ENCODE data around the gene CBLB. TPM values are rescaled to one million over a fixed set of nuclear protein-coding genes. Genes with fewer than 3 reads are reported as not detected.
"Not testable (repeated sequence)": the region's sequence is repeated elsewhere in the genome, so short reads cannot be mapped to it uniquely, and the experiment has no call there.

The CBLB gene
- total RNA-seq, 1 experiment from 2014 or later = 5.0 TPM

DNA sequence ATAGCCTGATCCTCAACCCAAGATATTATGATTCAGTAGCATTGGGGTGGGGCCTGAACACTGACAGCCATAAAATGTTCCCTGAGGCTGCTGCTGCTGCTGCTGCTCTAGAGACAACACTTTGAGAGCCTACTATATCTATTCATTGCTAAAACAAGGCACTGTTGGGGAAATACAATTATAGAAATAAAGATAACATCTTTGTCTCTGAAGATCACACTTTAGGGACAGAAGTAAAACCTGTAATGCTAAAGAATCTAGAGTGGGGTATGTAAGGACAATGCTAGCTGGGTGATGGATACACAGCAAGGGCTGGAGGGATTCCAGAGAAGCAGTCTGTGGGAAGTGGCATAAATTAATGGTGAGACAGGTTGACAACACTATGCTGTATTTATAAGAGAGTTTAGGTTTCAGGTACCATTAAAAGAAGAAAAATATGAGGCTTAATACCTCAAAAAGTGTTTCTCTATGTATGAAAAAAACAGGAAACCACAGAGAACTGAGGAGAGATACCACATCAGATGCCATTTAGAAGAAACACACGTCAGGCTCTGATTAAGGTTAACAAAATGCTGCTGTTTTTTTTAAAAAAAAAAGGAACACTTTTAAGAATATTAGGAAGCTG is 115.9 kb downstream of the CBLB start:
- no peaks in the 10 kb centered on the region for H3K27me3 ChIP-seq (replicated peaks)
- no peak overlapping the region for H3K27ac ChIP-seq
- no peaks in the 10 kb centered on the region for H3K9me3 ChIP-seq (replicated peaks)
- H3K36me3 ChIP-seq = no peaks in the 10 kb centered on the region
- H3K4me1 ChIP-seq (replicated peaks) = no peaks in the 10 kb centered on the region
- no peak for DNase-seq (ENCODE audit: low read depth in 1 of 2, low spot score in 2 of 2)
- no peak overlapping the region for H3K4me3 ChIP-seq

DNA sequence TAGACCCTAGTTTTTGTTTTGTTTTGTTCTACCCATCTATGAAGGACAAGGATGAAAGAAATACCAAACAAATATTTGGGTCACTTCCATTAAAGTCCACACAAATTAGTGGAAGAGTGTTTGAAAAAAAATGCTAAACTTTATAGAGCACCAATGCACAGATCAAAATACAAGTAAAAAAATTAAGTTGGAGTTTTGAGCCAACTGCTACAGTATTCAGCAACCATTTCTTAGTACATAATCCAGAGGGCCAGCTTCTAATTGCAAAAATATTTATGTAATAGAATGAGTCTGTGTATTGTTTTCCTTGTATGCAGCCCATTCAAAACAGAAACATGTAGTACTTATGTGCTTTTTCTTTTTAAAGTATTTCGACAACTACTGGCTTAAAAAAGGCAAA is 121.1 kb downstream of the CBLB start:
- Histone ChIP-seq H3K36me3 (no peaks in the 10 kb centered on the region), H3K27ac (no peak overlapping the region), H3K9me3 (replicated peaks) (no peaks in the 10 kb centered on the region), H3K27me3 (replicated peaks) (no peaks in the 10 kb centered on the region), H3K4me3 (no peak overlapping the region), H3K4me1 (replicated peaks) (peaks cover 5% of the 10 kb centered on the region; the same call in 1 of the 2 replicates)
- DNase-seq (ENCODE audit: low read depth in 1 of 2, low spot score in 2 of 2) = no peak

DNA sequence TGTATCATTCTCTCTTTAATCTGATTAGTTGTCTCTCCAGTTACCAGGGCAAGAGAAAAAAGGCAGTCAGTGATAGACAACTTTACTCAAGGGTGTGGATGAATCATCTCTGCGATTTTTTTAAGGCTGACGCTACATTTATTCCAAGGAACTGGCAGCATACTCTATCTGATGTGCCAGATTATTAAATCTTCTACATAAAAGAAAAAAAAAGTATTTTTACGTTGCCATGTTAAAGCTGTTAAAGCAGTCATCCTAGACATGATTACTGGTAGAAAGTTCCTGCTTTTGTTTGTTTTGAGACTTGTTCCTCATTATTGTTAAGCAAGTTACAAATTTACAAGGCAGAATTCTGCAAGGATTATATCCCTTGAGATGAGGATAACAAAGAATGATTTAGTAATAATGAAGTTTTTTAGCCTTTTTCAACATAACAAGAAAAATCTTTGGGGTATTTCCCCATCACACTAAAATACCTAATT is 121.7 kb downstream of the CBLB start:
- peaks cover 5% of the 10 kb centered on the region; the same call in 1 of the 2 replicates for H3K4me1 ChIP-seq (replicated peaks)
- H3K36me3 ChIP-seq = no peaks in the 10 kb centered on the region
- H3K27me3 ChIP-seq (replicated peaks) = no peaks in the 10 kb centered on the region
- H3K4me3 ChIP-seq = no peak overlapping the region
- no peak overlapping the region for H3K27ac ChIP-seq
- H3K9me3 ChIP-seq (replicated peaks) = no peaks in the 10 kb centered on the region
- no peak for DNase-seq (ENCODE audit: low read depth in 1 of 2, low spot score in 2 of 2)

DNA sequence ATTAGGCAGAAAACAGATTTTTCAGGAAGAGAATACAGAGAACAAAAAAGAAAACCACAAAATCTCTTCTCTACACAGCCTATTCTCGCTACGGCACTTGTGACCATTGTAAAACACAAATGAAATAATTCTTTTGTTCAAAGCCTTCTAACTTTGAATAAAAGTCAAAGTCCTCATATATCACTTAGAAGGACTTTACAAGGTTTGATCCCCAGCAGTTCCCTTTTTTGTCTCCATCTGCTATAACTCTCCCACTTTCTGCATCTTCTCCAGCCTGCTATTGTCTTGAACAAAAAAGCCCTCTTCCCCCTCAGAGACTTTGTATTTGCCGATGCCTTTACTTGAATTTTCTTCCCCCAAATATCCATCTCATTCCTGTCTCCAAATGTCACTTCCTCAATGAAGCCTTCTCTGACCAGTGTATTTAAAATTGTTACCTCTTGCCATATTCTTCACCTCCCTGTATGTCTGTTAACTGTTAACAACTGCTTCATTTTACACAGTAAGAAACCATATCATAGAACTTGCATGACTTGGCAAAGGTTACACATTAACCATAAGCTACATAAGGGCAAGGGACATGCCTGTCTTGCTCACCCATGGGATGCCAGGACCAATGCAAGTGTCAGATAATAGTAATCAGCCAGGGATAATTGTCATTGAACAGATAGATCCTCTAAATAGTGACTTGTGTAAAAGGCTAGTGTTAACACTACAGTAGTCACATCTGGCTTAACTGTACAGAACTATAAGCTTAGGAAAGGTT is 122.4 kb downstream of the CBLB start:
- H3K27me3 ChIP-seq (replicated peaks) = no peaks in the 10 kb centered on the region
- no peak overlapping the region for H3K27ac ChIP-seq
- H3K4me3 ChIP-seq = no peak overlapping the region
- no peak for DNase-seq (ENCODE audit: low read depth in 1 of 2, low spot score in 2 of 2)
- H3K36me3 ChIP-seq = no peaks in the 10 kb centered on the region
- H3K9me3 ChIP-seq (replicated peaks) = no peaks in the 10 kb centered on the region
- H3K4me1 ChIP-seq (replicated peaks) = peaks cover 5% of the 10 kb centered on the region; the same call in 1 of the 2 replicates

DNA sequence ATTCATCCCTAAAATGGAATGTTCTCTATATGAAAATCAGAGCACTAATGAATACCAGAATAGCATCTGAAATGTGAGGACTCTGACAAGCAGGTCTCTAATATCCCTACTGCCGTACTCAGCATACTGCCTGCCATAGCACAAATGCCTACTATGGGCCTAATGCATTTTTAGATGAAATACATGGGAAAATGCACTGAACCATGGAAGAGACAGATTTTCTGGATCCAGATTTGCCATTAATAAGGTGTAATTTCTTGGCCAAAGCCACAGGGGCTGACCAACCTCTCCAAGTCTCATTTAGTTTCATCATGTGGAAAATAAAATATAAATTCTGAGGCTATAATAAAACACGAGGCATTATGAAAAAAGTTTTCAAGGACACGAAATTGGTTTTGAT is 123.8 kb downstream of the CBLB start:
- H3K36me3 ChIP-seq = no peaks in the 10 kb centered on the region

DNA sequence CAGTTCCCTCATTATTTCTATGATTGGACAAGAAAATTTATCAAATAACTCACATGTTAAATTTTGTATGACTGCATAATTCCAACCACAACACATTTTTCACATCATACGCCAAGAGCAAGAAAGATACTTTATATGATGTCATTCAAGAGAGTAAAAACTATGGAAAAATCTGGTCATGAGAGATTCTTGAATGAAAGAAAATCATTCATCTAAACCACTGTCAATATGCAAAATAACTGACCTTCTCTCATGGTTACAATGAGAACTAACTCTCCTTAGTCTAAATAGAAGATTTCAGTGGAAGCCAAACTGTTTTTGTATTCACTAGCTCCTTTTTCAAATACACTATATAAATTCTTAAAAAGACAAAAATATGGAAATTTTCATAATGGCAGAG is 124.6 kb downstream of the CBLB start:
- no peak overlapping the region for H3K27ac ChIP-seq
- peaks cover 5% of the 10 kb centered on the region; the same call in 1 of the 2 replicates for H3K4me1 ChIP-seq (replicated peaks)
- no peaks in the 10 kb centered on the region for H3K36me3 ChIP-seq
- H3K9me3 ChIP-seq (replicated peaks) = no peaks in the 10 kb centered on the region
- DNase-seq (ENCODE audit: low read depth in 1 of 2, low spot score in 2 of 2) = no peak
- H3K4me3 ChIP-seq = no peak overlapping the region
- H3K27me3 ChIP-seq (replicated peaks) = no peaks in the 10 kb centered on the region

More for the DNA sequence above, 123.8 kb downstream of the CBLB start:
- Histone ChIP-seq H3K4me1 (replicated peaks) (peaks cover 5% of the 10 kb centered on the region; the same call in 1 of the 2 replicates), H3K9me3 (replicated peaks) (no peaks in the 10 kb centered on the region), H3K27ac (no peak overlapping the region), H3K27me3 (replicated peaks) (no peaks in the 10 kb centered on the region), H3K4me3 (no peak overlapping the region)
- DNase-seq (ENCODE audit: low read depth in 1 of 2, low spot score in 2 of 2) = no peak

DNA sequence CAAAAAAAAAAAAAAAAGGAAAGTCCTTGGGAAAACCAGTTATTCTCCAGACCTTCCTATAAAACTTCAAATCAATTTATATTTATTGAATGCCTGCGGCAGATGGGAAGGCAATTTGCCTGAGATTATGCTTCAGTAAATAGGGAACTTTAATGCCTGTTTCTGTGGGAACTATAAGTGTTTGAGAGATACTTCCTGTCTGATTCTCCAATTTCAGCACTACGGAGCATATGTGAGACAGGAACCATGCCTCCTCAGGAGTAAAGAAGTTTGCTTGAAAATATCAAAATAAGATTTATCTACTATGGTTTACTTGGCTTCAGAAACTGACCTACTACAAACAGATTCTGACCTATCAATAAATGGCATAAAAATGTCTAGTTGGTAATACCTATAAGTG is 135.5 kb downstream of the CBLB start:
- no peak for DNase-seq (ENCODE audit: low read depth in 1 of 2, low spot score in 2 of 2)
- H3K36me3 ChIP-seq = no peaks in the 10 kb centered on the region

DNA sequence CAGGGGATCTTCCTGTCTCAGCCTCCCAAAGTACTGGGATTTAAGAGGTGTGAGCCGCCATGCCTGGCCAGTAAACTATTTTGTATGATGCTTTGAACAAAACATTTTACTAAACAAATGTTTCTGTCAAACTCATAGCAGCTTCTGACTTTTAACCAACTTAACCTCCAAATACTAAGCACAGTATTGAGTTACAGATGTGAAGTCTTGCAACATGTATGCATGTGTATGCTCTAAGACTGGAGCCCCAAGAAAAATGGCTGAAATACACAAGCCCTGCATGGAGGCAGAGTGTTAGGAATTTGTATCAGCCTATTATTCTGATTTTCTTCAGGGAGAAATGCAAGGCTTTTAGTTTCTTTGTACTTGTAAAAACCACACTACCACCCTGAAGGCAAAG is 137.1 kb downstream of the CBLB start:
- Histone ChIP-seq H3K4me3 (no peak overlapping the region), H3K9me3 (replicated peaks) (no peaks in the 10 kb centered on the region), H3K27me3 (replicated peaks) (no peaks in the 10 kb centered on the region), H3K36me3 (no peaks in the 10 kb centered on the region), H3K27ac (no peak overlapping the region), H3K4me1 (replicated peaks) (no peaks in the 10 kb centered on the region)
- no peak for DNase-seq (ENCODE audit: low read depth in 1 of 2, low spot score in 2 of 2)

More for the DNA sequence above, 135.5 kb downstream of the CBLB start:
- Histone ChIP-seq H3K4me1 (replicated peaks) (no peaks in the 10 kb centered on the region), H3K27ac (no peak overlapping the region), H3K4me3 (no peak overlapping the region), H3K27me3 (replicated peaks) (no peaks in the 10 kb centered on the region), H3K9me3 (replicated peaks) (no peaks in the 10 kb centered on the region)

DNA sequence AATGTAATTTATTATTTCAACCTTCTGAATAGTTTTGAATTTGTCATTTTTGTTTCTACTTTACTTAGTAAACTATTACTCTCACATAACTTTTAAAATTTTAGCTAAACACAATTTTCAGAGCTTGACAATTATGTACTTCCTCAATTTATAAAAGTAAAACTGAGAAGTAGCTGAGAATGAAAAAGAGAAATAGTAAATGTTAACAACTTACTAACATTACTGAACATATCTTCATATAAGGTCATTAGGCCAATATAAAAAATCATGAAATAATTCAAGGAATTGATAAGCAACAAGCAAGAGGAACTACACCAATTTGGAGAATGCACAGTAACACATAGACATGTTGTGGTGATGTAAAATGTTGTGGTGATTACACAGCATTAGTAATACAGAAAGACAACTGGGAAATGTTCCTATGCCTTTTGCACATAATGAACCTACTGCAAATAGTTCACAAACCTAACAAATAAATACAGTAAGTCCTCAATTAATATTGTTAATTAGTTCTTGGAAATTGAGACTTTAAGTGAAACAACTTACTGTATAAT is 137.9 kb downstream of the CBLB start:
- H3K4me3 ChIP-seq = no peak overlapping the region
- no peaks in the 10 kb centered on the region for H3K9me3 ChIP-seq (replicated peaks)
- no peaks in the 10 kb centered on the region for H3K36me3 ChIP-seq
- no peak overlapping the region for H3K27ac ChIP-seq
- DNase-seq (ENCODE audit: low read depth in 1 of 2, low spot score in 2 of 2) = no peak
- no peaks in the 10 kb centered on the region for H3K4me1 ChIP-seq (replicated peaks)
- H3K27me3 ChIP-seq (replicated peaks) = no peaks in the 10 kb centered on the region

DNA sequence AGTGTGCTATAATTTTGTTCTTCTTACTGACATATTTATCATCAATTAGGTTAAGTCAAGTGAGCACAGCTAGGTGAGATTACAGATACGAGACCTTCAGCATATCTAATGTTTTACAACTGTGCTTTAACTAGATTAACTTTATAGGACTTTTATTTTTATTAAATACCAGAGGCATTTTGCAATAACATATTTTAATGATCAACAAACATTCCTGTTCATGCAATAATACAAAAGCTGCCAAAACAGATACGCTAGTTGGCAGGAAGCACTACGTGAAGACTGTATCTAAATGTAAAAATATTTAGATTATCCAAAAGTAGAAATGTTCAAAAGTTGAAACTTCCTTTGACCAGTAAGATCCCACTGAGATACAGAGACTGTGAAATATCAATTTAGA is 139.1 kb downstream of the CBLB start:
- DNase-seq (ENCODE audit: low read depth in 1 of 2, low spot score in 2 of 2) = no peak
- Histone ChIP-seq H3K27me3 (replicated peaks) (no peaks in the 10 kb centered on the region), H3K36me3 (no peaks in the 10 kb centered on the region), H3K27ac (no peak overlapping the region), H3K9me3 (replicated peaks) (no peaks in the 10 kb centered on the region), H3K4me1 (replicated peaks) (no peaks in the 10 kb centered on the region), H3K4me3 (no peak overlapping the region)

DNA sequence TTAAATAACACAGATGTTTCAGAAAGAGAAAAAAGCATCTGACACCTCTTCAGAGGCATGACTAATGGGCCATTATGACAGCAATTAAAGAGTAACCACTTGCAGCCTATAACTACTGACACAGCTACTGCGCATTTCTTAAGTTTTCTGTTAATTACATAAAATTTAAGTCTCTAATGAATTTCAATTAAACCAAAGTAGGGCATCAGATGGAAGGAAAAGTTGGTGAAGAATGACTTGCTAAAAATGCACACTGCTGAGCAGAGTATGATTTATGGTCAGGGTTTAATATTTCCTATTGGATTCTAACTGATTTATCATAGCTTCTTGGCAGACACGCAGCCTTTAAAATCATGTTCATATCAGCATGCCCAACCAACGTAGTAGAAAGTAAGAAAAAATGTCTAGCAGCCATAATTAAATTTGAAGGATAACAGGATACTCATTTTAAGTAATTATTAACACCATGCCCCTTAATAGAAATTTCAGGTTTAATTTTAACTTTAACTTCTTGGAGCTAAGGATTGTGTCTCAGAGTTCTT is 140.0 kb downstream of the CBLB start:
- no peak for DNase-seq (ENCODE audit: low read depth in 1 of 2, low spot score in 2 of 2)
- H3K9me3 ChIP-seq (replicated peaks) = no peaks in the 10 kb centered on the region
- no peak overlapping the region for H3K27ac ChIP-seq
- no peaks in the 10 kb centered on the region for H3K36me3 ChIP-seq
- no peaks in the 10 kb centered on the region for H3K4me1 ChIP-seq (replicated peaks)
- H3K4me3 ChIP-seq = no peak overlapping the region
- no peaks in the 10 kb centered on the region for H3K27me3 ChIP-seq (replicated peaks)

DNA sequence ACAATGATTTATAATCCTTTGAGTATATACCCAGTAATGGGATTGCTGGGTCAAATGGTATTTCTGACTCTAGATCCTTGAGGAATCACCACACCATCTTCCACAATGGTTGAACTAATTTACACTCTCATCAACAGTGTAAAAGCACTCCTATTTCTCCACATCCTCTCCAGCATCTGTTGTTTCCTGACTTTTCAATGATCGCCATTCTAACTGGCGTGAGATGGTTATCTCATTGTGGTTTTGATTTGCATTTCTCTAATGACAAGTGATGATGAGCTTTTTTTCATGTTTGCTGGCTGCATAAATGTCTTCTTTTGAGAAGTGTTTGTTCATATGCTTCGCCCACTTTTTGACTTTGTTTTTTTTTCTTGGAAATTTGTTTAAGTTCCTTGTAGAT is 141.8 kb downstream of the CBLB start:
- not testable (repeated sequence) for H3K36me3 ChIP-seq; H3K9me3 ChIP-seq (replicated peaks); H3K4me3 ChIP-seq; H3K27me3 ChIP-seq (replicated peaks); H3K27ac ChIP-seq; DNase-seq (ENCODE audit: low read depth in 1 of 2, low spot score in 2 of 2); H3K4me1 ChIP-seq (replicated peaks)

DNA sequence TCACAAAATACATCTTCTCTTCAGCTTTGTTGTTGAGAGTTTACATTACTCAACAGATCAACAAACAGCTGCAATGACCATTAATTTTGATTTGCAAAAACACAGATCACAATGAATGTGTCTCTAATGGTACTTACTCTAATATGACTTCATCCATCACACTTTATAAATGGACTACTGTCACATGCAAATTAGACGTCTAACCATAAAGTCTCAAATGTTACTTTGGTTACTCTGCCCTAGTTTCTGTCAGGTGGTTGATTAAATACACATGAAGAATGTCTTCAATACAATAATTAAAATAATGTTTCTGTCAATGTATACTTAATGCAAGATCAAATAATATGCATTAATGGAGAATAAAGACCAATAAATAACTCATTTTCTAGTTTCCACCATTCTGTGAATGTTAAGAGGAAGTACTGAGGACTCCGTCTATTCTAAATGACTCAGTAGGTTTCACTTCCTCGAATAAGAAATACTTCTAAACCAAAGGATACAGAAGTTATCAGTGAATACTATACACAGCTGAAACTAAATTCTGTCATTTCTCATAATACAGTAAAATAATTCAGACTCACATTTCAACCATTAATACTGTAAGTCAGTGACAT is 145.8 kb downstream of the CBLB start:
- H3K4me1 ChIP-seq (replicated peaks) = no peaks in the 10 kb centered on the region
- H3K36me3 ChIP-seq = no peaks in the 10 kb centered on the region
- no peaks in the 10 kb centered on the region for H3K9me3 ChIP-seq (replicated peaks)
- no peak overlapping the region for H3K27ac ChIP-seq
- no peaks in the 10 kb centered on the region for H3K27me3 ChIP-seq (replicated peaks)
- no peak for DNase-seq (ENCODE audit: low read depth in 1 of 2, low spot score in 2 of 2)
- no peak overlapping the region for H3K4me3 ChIP-seq

DNA sequence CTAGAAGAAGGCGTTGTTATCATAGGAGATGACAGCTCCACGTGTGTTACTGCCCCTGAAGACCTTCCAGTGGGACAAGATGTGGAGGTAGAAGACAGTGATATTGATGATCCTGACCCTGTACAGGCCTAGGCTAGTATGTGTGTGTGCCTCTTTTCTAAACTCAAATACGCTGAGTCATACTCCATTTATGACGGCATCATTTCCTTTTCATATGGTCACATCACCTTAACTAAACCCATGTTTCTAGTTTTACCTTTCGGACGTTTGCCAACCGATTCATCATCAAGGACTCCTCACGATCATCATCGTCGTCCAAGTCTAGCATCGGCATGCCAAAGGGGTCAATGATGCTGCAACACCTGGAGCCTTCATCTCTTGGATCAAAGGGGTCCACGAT is 149.0 kb downstream of the CBLB start:
- H3K27ac ChIP-seq = no peak overlapping the region
- H3K4me3 ChIP-seq = no peak overlapping the region
- H3K36me3 ChIP-seq = no peaks in the 10 kb centered on the region
- no peaks in the 10 kb centered on the region for H3K9me3 ChIP-seq (replicated peaks)
- no peaks in the 10 kb centered on the region for H3K27me3 ChIP-seq (replicated peaks)
- no peaks in the 10 kb centered on the region for H3K4me1 ChIP-seq (replicated peaks)
- DNase-seq (ENCODE audit: low read depth in 1 of 2, low spot score in 2 of 2) = no peak
